HG03469 (cell line): ENCODE results near the gene PPP6R1.
"Not testable (repeated sequence)": the region's sequence is repeated elsewhere in the genome, so short reads cannot be mapped to it uniquely, and the experiment has no call there.

Experiments
- ATAC-seq: cut with Tn5 transposase; IDR thresholded peaks from one replicate; pipeline ENCODE4 v1.9.1; 2021; ENCODE audit warnings: mild to moderate bottlenecking, moderate library complexity, moderate number of reproducible peaks; ENCODE audit not compliant: unreplicated experiment

The PPP6R1 gene

GRCh38 chr19:55227241-55228014, 31.4 kb downstream of the PPP6R1 start:
- ATAC-seq: no peak

DNA sequence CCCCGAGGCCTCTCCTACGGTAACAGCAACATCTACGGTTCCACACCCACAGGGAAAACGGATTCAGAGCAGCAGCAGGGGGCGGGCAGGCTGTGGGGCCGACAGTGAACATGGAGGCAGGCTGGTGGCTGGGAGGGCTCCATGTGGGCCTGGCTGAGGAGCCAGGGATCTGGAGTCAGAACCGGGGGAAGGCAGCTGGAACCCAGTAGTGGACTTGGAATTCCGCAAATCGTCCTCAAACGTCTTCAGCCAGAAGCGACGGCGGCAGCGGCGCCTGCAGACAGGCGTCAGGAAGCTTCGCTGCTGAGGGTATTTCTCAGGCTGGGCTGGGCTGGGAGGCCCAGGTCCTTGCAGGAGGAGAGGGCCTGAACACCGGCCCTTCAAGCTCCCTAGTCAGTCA, 32.0 kb downstream of the PPP6R1 start:
- no peak for ATAC-seq

- ATAC-seq: no peak
These were observed 32.5 kb downstream of the PPP6R1 start for GRCh38 chr19:55226273-55226672.

- ATAC-seq: no peak
These were observed 33.3 kb downstream of the PPP6R1 start for GRCh38 chr19:55225415-55225958.

DNA sequence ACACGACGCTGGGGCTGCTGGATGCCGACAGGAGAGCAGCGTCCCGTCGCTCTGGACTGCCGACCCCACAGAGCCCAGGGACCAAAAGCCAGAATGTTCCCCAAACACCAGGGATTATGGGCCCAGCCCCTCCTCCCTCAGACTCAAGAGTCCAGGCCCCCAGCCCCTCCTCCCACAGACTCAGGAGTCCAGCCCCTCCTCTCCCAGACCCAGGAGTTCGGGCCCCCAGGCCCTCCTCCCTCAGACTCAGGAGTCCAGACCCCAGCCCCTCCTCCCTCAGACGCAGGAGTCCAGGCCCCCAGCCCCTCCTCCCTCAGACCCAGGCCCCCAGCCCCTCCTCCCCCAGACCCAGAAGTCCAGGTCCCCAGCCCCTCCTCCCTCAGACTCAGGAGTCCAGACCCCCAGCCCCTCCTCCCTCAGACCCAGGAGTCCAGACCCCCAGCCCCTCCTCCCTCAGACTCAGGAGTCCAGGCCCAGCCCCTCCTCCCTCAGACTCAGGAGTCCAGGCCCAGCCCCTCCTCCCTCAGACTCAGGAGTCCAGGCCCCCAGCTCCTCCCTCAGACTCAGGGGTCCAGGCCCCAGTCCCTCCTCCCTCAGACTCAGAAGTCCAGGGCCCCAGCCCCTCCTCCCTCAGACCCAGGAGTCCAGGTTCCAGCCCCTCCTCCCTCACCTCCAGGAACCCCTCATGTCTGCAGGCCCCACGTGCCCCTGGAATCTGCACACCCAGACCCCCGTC, 34.0 kb downstream of the PPP6R1 start:
- not testable (repeated sequence) for ATAC-seq

DNA sequence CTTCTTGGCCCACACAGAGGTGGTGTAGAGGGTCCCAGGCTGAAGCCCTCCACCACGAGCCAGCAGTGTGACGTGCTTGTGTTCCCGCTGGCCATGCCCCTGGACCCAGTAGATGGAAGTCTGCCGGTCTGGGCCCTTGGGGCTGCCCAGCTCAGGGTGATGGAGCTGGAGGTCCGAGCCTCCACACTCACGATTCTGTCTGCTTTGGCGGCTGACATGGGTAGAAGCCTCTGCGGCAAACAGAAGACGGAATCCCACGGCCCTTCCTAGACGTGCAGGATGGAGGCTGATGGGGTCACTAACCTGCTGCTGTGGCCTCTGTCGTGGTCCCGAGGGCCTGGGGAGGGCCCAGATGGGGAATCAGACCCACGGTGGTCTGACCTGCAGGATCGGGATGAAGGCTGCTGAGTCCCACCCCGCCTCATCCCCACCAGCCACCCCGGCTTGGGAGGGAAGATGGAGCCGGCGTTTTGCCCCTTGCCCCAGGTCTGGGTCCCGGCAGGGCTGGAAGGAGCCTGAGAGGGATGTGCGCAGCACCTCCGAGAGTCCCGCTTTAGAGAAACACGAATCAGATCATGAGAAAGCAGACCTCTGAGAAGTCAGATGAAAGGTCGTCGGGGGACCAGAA, 34.7 kb downstream of the PPP6R1 start:
- no peak for ATAC-seq

DNA sequence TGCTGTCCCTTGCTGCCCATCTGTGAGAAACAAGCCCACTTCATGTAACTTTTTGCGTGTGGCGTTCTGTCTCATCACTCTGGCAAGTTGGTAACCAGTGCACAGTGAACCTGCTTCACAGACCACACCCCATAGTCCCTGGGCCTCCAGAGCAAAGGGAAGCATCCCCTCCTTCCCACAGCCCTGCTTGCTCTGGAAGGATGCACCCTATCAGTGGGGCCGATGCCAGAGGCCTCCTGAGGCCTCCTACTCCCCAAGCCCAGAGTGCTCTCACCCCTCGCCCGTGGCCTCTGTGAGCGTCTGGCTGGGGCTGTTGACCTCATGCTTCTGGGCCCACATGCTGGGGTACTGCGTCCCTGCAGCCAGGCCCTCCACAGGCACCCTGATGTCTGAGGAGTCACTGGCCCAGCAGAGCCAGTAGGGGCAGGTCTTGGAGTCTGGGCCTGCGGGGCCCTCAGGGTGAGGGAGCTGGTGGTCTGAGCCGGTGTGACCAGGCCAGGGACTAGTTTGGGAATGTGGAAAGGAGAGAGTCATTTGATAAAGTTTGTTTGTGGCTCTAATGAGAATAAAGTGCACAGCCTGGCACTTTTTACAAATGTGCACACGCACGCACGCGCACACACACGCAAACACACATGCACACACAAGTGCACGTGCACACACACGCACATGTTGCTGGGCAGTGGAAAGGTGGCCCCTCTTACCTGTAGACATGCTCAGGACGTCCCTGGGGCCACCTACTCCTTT, 35.4 kb downstream of the PPP6R1 start:
- ATAC-seq: no peak

- no peak for ATAC-seq
These were observed 38.3 kb downstream of the PPP6R1 start for GRCh38 chr19:55220525-55220924.

- no peak for ATAC-seq
These were observed 42.2 kb downstream of the PPP6R1 start for GRCh38 chr19:55216461-55217198.

DNA sequence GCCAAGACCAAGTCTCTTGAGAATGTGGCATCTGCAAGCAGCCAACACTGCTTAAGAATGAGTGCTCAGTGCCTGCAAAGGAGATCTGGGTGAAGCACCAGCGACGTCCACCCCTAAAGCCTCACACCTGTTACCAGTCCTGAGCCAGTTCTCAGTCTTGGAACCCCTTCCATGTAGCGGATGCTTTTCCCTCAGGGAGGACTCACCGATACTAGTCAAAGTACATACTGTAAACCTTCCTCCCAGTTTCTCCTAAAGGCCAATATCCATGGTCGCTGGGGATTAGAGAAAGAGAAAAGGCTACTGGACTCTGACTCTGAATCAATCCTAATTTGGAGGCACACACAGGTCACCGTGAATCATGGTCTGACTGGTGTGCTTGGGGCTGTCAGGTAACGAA, 45.3 kb downstream of the PPP6R1 start:
- ATAC-seq: no peak

GRCh38 chr19:55212447-55212846, 46.4 kb downstream of the PPP6R1 start:
- no peak for ATAC-seq

DNA sequence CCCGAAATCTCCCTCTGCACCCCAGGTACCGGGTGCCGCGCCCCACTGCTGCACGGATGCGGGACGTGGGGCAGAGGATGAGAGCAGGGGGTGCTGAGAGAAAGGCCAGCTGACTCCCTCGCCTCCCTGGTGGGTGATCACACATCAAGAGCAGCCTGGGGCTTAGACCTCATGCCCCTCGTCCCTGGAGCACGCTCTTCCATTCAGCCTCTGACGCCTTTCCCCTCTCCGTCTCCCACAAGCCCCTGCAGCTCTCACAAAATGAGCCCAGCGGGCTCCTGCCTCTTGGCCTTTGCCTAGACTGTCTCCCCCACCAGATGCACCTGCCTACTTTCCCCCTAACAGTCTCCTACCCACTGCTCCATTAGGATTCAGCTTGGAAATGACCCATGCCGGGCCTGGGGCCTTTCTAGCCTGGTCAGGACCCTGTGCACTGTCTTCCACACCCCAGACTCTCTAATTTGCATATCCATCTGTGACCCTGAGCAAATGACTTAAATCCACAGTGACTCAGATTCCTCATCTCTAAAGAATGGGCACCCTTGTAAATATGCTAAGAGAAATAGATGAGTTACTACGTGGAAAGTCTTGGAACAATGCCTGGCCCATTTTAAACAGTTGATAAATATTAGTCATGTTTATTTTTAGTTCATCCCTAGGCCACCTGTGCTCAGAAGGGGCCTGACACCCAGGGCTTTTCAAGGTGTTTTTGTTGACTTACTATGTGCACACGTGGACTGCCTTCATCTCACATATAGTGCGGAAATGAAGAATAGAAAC, 48.9 kb downstream of the PPP6R1 start:
- ATAC-seq: no peak

DNA sequence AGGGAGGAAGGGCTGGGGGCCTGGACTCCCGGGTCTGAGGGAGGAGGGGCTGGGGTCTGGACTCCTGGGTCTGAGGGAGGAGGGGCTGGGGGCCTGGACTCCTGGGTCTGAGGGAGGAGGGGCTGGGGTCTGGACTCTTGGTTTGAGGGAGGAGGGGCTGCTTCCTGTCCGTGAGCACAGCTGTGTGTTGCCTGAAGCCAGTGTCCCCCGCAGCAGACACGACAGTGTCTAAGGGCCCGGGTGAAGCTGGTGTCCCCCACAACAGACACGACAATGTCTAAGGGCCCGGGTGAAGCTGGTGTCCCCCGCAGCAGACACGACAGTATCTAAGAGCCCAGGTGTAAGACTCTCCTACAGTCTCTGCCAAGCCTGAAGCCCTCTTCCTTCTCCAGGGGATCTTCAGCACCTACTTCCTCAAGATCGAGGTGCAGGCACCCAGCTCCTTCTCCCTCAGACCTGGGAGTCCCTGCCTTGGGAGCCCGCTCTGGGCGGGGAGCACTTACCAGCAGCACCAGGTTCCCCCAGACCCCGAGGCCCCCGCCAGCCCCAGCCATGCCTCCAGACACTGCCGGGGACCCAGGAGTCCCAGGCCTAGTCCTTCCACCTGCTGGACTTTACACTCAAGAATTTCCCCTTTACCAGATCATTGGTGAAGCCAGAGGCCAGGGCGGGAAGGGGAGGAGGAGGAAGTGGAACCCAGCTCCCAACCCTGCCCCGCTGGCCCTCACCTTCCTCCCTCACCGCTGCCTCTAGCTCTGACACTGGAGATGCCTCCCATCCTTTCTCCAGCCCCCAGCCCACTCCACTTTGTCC, 49.7 kb downstream of the PPP6R1 start, which contains the start of gene PTPRH:
PTPRH (minus strand) TSS at position 622 of the 813 bp plus-strand sequence; CDS start at position 554, 68 bp downstream.
- ATAC-seq: no peak

DNA sequence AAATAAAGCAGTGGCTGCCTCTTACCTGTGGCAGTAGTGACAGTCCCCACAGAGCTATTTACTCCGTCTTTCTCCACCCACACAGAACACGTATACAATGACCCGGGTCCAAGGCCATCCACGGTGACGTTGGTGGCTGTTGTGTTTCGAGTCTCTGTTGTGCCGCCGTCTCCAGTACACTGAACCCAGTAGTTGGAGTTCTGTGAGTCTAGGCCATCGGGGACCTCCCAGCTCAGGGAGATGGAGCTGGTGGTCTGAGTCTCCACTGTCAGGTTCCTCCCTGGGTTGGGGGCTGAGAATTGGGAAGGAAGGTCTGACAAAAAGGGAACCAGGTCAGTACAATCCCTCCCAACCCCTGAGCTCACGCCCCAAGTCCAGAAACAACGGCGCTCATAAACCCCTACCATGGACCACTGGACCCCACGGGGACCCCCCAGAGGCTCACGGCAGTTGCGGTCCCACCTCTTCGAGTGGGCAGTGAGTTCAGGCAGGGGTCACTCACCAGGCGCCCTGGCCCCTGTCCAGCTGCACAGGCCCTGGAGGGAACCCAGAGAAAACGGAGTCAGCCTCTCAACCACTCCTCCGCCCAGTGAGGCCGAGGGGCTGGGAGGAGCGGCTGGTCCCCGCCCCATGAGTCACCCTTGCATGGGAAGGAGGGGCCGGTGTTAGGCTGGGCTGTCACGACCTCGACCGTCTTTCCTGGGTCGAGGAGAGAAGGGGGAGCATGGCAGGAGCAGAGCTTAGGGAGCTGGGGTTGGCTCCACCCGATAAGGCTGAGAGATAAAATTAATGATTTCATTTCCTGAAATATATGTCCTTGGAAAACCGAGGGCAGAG, 51.9 kb downstream of the PPP6R1 start:
- ATAC-seq: no peak

GRCh38 chr19:55202199-55202598, 56.6 kb downstream of the PPP6R1 start:
- not testable (repeated sequence) for ATAC-seq

- ATAC-seq: no peak
These were observed 59.1 kb downstream of the PPP6R1 start for GRCh38 chr19:55199620-55200204.

DNA sequence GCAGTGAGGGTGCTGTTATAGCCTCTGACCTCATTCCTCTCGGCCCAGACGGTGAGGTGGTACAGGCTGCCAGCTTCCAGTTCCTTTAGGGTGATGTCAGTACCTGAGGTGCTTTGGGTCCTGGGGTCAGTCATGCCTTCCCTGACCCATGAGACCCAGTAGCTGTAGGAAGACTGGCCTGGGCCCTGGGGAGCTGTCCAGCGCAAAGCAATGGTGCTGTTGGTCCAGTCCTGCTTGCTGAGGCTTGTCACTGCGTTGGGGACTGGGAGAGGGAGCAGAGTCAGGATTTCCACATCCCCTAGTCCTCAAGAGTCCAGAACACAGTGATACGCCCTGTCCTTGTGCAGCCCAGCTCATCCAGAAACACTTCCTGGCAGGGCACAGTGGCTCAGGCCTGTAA, 60.2 kb downstream of the PPP6R1 start:
- ATAC-seq: no peak
